Neural progenitor cell (in vitro differentiated cells): ENCODE data around the gene MMP25.

ENCODE experiments used
- EZH2 ChIP-seq: fragments of 200-600 bp; sonication (generic); IDR thresholded peaks from 2 replicates; pipeline ENCODE4 v1.6.1; 2017; ENCODE audit warnings: antibody characterized with exemption, mild to moderate bottlenecking, moderate library complexity
- TF ChIP-seq, protein P1 (sequence below): fragments of 200-600 bp; sonication (generic); IDR thresholded peaks from 2 replicates; pipeline ENCODE4 v1.5.1; 2017; ENCODE audit warnings: antibody characterized with exemption, mild to moderate bottlenecking

- TF ChIP-seq, protein P1, sequence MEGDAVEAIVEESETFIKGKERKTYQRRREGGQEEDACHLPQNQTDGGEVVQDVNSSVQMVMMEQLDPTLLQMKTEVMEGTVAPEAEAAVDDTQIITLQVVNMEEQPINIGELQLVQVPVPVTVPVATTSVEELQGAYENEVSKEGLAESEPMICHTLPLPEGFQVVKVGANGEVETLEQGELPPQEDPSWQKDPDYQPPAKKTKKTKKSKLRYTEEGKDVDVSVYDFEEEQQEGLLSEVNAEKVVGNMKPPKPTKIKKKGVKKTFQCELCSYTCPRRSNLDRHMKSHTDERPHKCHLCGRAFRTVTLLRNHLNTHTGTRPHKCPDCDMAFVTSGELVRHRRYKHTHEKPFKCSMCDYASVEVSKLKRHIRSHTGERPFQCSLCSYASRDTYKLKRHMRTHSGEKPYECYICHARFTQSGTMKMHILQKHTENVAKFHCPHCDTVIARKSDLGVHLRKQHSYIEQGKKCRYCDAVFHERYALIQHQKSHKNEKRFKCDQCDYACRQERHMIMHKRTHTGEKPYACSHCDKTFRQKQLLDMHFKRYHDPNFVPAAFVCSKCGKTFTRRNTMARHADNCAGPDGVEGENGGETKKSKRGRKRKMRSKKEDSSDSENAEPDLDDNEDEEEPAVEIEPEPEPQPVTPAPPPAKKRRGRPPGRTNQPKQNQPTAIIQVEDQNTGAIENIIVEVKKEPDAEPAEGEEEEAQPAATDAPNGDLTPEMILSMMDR = no peak
- TF ChIP-seq EZH2 = no peak
These were observed 3.6 kb downstream of the MMP25 start for GRCh38 chr16:3049921-3050481.
